T-helper 2 cell treated with Interferon-gamma antibody and Interleukin-4, amounts not matched to agents 5 μg/mL and 100 μg/mL, for 36 hours (primary cell): Measurements from ENCODE around the gene ERCC8.

Experiments
- DNase-seq: peaks from one replicate; pipeline ENCODE4 v3.0.0; 2021; ENCODE audit warnings: low spot score
- H3K27ac Mint-ChIP-seq: one replicate; pipeline ENCODE4 v1.8.0; 2021; ENCODE audit warnings: mild to moderate bottlenecking, mixed read lengths
- H3K27me3 Mint-ChIP-seq: one replicate; pipeline ENCODE4 v1.8.0; 2021; ENCODE audit warnings: low read depth, mixed read lengths
- H3K36me3 Mint-ChIP-seq: one replicate; pipeline ENCODE4 v1.8.0; 2021; ENCODE audit warnings: low read depth, mixed read lengths
- H3K4me1 Mint-ChIP-seq: one replicate; pipeline ENCODE4 v1.8.0; 2021; ENCODE audit warnings: low read depth, mixed read lengths
- H3K4me3 Mint-ChIP-seq: one replicate; pipeline ENCODE4 v1.8.0; 2022; ENCODE audit warnings: mild to moderate bottlenecking, moderate library complexity, mixed read lengths
- H3K9me3 Mint-ChIP-seq: one replicate; pipeline ENCODE4 v1.8.0; 2021; ENCODE audit warnings: mixed read lengths

The ERCC8 gene

GRCh38 chr5:60842871-60843385, 101.9 kb downstream of the ERCC8 start:
- peaks cover 8% of the 10 kb centered on the region for H3K4me1 Mint-ChIP-seq
- peaks cover 60% of the 10 kb centered on the region for H3K27me3 Mint-ChIP-seq
- peak overlapping the region; percentile 80 for H3K4me3 Mint-ChIP-seq
- DNase-seq, result no peak
- H3K36me3 Mint-ChIP-seq, result no peaks in the 10 kb centered on the region
- no peaks in the 10 kb centered on the region for H3K9me3 Mint-ChIP-seq
- H3K27ac Mint-ChIP-seq, result no peak overlapping the region

DNA sequence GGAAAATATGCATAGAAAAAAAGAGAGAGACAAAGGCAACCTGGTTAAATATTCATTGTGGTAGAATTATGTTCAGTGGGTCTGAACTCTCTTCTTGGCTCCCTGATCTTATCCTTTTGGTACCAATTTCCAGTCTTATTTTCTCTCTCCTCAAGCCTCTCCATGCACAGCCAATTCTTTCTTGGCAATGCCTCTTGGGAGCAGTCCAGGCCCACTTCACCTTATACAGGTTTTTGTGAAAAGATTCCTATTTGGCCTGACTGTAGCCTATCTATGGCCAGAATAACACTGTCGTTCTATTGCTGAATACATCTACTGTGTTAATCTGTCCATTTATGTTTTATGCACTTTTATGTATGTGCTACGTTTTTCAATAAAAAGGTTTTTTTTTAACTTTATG, 103.5 kb downstream of the ERCC8 start:
- Mint-ChIP-seq H3K4me3 (no peak overlapping the region), H3K36me3 (no peaks in the 10 kb centered on the region), H3K4me1 (peaks cover 8% of the 10 kb centered on the region), H3K27me3 (peaks cover 49% of the 10 kb centered on the region), H3K9me3 (no peaks in the 10 kb centered on the region), H3K27ac (no peak overlapping the region)
- no peak for DNase-seq

DNA sequence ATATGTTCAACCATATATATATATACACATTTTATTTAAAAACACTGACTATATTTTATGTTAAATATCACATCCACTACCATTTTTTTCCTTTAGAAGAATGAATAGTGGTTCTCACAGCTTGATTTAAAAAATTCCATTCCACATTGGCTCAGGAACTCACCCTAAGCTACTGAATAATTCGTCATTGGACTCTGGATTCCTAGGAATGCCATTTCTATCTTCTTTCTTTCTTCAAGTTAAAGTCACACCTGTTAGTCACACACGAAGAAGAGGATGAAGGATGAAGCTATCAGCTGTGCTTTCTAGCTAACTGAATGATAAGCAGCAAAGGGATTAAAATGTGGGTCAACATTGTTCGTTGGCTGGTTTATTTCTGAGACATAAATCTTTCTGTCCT, 108.7 kb downstream of the ERCC8 start:
- Mint-ChIP-seq H3K9me3 (no peaks in the 10 kb centered on the region), H3K4me3 (no peak overlapping the region), H3K4me1 (peaks cover 3% of the 10 kb centered on the region), H3K27ac (no peak overlapping the region), H3K27me3 (peaks cover 7% of the 10 kb centered on the region), H3K36me3 (no peaks in the 10 kb centered on the region)
- no peak for DNase-seq

- no peak for DNase-seq
- peaks cover 6% of the 10 kb centered on the region for H3K4me1 Mint-ChIP-seq
- no peak overlapping the region for H3K4me3 Mint-ChIP-seq
- H3K27me3 Mint-ChIP-seq, result peaks cover 6% of the 10 kb centered on the region
- H3K9me3 Mint-ChIP-seq, result no peaks in the 10 kb centered on the region
- H3K36me3 Mint-ChIP-seq, result no peaks in the 10 kb centered on the region
- no peak overlapping the region for H3K27ac Mint-ChIP-seq
Observed at GRCh38 chr5:60835554-60835953, 109.3 kb downstream of the ERCC8 start.

- no peaks in the 10 kb centered on the region for H3K27me3 Mint-ChIP-seq
- H3K36me3 Mint-ChIP-seq, result no peaks in the 10 kb centered on the region
- no peak overlapping the region for H3K27ac Mint-ChIP-seq
- H3K9me3 Mint-ChIP-seq, result no peaks in the 10 kb centered on the region
- H3K4me1 Mint-ChIP-seq, result peaks cover 14% of the 10 kb centered on the region
- no peak for DNase-seq
- no peak overlapping the region for H3K4me3 Mint-ChIP-seq
Observed at GRCh38 chr5:60833520-60833919, 111.3 kb downstream of the ERCC8 start.

GRCh38 chr5:60830581-60831127, 114.2 kb downstream of the ERCC8 start:
- H3K9me3 Mint-ChIP-seq, result no peaks in the 10 kb centered on the region
- H3K4me1 Mint-ChIP-seq, result peaks cover 13% of the 10 kb centered on the region
- H3K27ac Mint-ChIP-seq, result no peak overlapping the region
- no peaks in the 10 kb centered on the region for H3K36me3 Mint-ChIP-seq
- H3K4me3 Mint-ChIP-seq, result no peak overlapping the region
- no peaks in the 10 kb centered on the region for H3K27me3 Mint-ChIP-seq
- DNase-seq, result no peak

GRCh38 chr5:60829490-60830266, 115.2 kb downstream of the ERCC8 start:
- no peaks in the 10 kb centered on the region for H3K27me3 Mint-ChIP-seq
- peaks cover 13% of the 10 kb centered on the region for H3K4me1 Mint-ChIP-seq
- H3K36me3 Mint-ChIP-seq, result no peaks in the 10 kb centered on the region
- H3K27ac Mint-ChIP-seq, result no peak overlapping the region
- H3K4me3 Mint-ChIP-seq, result peak overlapping the region; percentile 15
- H3K9me3 Mint-ChIP-seq, result no peaks in the 10 kb centered on the region
- DNase-seq, result no peak

DNA sequence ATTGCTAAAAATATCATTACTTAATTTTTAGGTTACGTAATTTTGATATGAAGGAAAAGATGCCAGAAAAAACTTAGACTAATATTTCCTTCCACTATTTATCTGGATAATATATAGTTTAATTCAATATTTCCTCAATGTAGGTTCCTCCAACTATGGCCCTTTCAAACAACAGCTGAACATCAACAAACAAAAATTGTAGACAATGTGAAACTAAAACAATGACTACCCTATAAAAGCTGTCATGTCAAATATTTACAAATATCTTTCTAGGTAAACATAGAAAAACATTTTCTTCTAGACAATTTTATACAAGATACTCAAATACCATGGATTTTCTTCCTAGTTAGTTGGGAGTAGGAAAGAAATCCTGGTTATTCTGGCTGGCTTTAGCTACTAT, 117.7 kb downstream of the ERCC8 start:
- H3K4me1 Mint-ChIP-seq, result peaks cover 13% of the 10 kb centered on the region
- H3K27me3 Mint-ChIP-seq, result no peaks in the 10 kb centered on the region
- DNase-seq, result no peak
- H3K36me3 Mint-ChIP-seq, result no peaks in the 10 kb centered on the region
- no peak overlapping the region for H3K27ac Mint-ChIP-seq
- H3K9me3 Mint-ChIP-seq, result no peaks in the 10 kb centered on the region
- H3K4me3 Mint-ChIP-seq, result no peak overlapping the region

DNA sequence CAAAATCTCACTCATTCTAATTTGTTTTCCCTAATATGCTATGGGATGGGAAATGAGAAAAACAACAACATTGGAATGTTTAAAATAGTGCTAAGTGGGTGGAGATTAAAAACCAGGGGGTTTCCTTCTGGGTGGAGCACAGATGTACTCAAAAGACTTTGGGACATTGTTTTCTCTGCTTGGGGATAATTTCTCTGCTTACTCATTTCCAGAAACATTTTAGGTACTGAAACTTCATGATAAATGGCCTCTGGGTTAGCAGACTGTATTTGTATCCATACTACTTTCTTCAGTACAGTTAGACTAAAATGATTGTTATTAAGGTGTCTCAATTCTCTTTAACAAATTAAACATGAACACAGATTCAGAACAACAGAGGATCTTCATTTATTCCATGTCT, 118.2 kb downstream of the ERCC8 start:
- Mint-ChIP-seq H3K27ac (no peak overlapping the region), H3K36me3 (no peaks in the 10 kb centered on the region), H3K4me3 (no peak overlapping the region), H3K27me3 (no peaks in the 10 kb centered on the region), H3K4me1 (peaks cover 13% of the 10 kb centered on the region), H3K9me3 (no peaks in the 10 kb centered on the region)
- DNase-seq, result no peak
